NCI-H2196 treated with DMSO at 0.1 percent for 48 hours (cell line): ENCODE data around the gene CLDN14.

ENCODE experiments used
- DNase-seq: peaks from one replicate; lab custom pipeline; 2025; ENCODE audit not compliant: unreplicated experiment; lab: John Stamatoyannopoulos, UW

The CLDN14 gene

GRCh38 chr21:36479415-36480402 is at the start of gene CLDN14:
TSS of gene CLDN14 (minus strand) at chr21:36480122. CDS start at chr21:36461695, 18,427 bp downstream.
- no peak for DNase-seq

- no peak for DNase-seq
Observed at GRCh38 chr21:36528716-36529115, 48.8 kb upstream of the CLDN14 start.

GRCh38 chr21:36527317-36527716 is 47.4 kb upstream of the CLDN14 start:
- no peak for DNase-seq

- no peak for DNase-seq
Observed at GRCh38 chr21:36526104-36526503, 46.2 kb upstream of the CLDN14 start.

- DNase-seq, result no peak
Observed at GRCh38 chr21:36524477-36524876, 44.6 kb upstream of the CLDN14 start.

- no peak for DNase-seq
Observed at GRCh38 chr21:36522219-36522808, 42.4 kb upstream of the CLDN14 start.

GRCh38 chr21:36518883-36519492 is 39.1 kb upstream of the CLDN14 start:
- DNase-seq, result no peak

- DNase-seq, result no peak
Observed at GRCh38 chr21:36517366-36518075, 37.6 kb upstream of the CLDN14 start.

- DNase-seq, result no peak
Observed at GRCh38 chr21:36516281-36516680, 36.4 kb upstream of the CLDN14 start.

- DNase-seq, result no peak
Observed at GRCh38 chr21:36513430-36513829, 33.5 kb upstream of the CLDN14 start.

GRCh38 chr21:36512971-36513370 is 33.0 kb upstream of the CLDN14 start:
- no peak for DNase-seq

- DNase-seq, result no peak
Observed at GRCh38 chr21:36511484-36512220, 31.7 kb upstream of the CLDN14 start.

GRCh38 chr21:36510911-36511310 is 31.0 kb upstream of the CLDN14 start:
- DNase-seq, result no peak

- no peak for DNase-seq
Observed at GRCh38 chr21:36509973-36510664, 30.2 kb upstream of the CLDN14 start.

- peak; percentile 56 for DNase-seq
Observed at GRCh38 chr21:36508948-36509347, 29.0 kb upstream of the CLDN14 start.

GRCh38 chr21:36507397-36508018 is 27.6 kb upstream of the CLDN14 start:
- no peak for DNase-seq

GRCh38 chr21:36506482-36506881 is 26.6 kb upstream of the CLDN14 start:
- no peak for DNase-seq

- DNase-seq, result peak; percentile 9
Observed at GRCh38 chr21:36504067-36505058, 24.4 kb upstream of the CLDN14 start.
